Measurements from ENCODE around the gene GALNS.

The GALNS gene

DNA sequence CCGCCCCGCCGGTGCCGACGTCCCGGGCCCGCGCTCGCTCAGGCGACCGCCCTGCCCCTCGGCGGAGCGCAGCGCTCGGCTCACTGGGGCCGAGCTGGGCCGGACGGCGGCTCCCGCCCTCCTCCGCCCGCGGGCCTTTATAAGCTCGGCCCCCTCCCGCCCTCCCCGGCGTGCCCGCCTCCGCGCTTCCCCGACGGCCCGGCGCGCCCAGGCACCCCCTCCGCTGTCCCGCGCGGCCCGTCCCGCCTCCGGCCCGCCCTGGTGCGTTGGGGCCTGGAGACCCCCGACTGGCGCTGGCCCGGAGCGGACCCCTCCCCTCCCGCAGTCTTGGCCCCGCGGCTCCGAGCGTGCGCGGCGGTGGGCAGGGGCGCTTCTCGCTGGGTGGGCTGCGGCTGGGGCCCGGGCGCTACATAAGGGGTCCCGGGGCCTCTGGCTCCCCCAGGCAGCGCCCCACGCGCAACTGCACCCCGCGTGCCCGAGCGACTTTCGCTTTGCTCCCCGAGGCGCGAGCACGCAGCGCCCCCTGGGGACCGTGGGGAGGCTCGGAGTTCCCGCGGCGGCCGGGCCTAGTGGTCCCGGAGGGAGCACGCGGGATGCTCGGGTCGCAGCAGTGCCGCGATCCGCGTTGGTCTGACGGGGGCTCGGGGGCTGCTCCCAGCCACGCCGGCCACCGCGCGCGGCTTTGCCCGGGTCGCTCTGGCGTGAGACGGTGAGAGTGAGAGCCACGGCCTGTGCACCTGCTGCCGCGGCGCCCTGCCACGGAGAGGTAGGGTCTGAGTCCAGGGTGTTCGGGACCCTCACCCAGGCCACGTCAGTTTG is 71.4 kb downstream of the GALNS start, which contains the start of gene PIEZO1:
Gene PIEZO1 (minus strand): TSS at position 115 of the 819 bp plus-strand sequence. CDS start 256 bp downstream, outside the sequence.
- DNase-seq (ENCODE audit: low read depth, low spot score) = no peak
- TF ChIP-seq CTCF (IDR thresholded peaks at IDR 0.05; ENCODE audit: insufficient read depth, low read length, missing control alignments) = peak; percentile 98
- ChIA-PET POLR2A (interaction anchor here (0.5 to 5.2 kb wide), 15 partner anchors 13 to 455 kb away, joined by 3 to 95 read pairs (median 5); partner anchors contain the start of genes APRT and TRAPPC2L), CTCF (interaction anchor here (0.7 to 5.4 kb wide), 11 partner anchors 8 to 214 kb away, joined by 3 to 43 read pairs (median 4); partner anchors contain the start of gene TRAPPC2L)
- peak within 1 kb of the TSS; percentile 75 for H3K4me3 ChIP-seq (ENCODE audit: low read depth, low read length)

DNA sequence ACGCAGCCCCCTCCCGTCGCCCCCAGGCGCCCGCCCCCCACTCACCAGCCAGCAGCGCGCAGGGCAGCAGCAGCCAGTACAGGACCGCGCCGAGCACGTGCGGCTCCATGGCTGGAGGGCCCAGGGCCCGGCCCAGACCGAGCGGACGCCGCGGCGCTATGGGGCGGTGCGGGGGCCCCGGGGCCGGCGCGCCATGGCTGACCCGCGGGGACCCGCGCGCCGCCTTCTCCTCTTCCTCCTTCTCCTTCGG is 72.0 kb downstream of the GALNS start:
- CTCF ChIA-PET = interaction anchor here (0.6 to 5.9 kb wide), 16 partner anchors 12 to 214 kb away, joined by 3 to 76 read pairs (median 3); partner anchors contain the start of gene TRAPPC2L
- no peak for TF ChIP-seq CTCF (IDR thresholded peaks at IDR 0.05; ENCODE audit: insufficient read depth, low read length, missing control alignments)
- H3K4me3 ChIP-seq (ENCODE audit: low read depth, low read length) = peak overlapping the region; percentile 75
- no peak for DNase-seq (ENCODE audit: low read depth, low spot score)
- POLR2A ChIA-PET = interaction anchor here (0.7 to 5.2 kb wide), 16 partner anchors 12 to 73 kb away, joined by 3 to 95 read pairs (median 6); partner anchors contain the start of genes APRT and TRAPPC2L

GRCh38 chr16:88784074-88784855 is 72.5 kb downstream of the GALNS start:
- no peak for DNase-seq (ENCODE audit: low read depth, low spot score)
- H3K4me3 ChIP-seq (ENCODE audit: low read depth, low read length) = peak overlapping the region; percentile 75
- POLR2A ChIA-PET = interaction anchor here (0.7 to 5.2 kb wide), 10 partner anchors 12 to 69 kb away, joined by 3 to 95 read pairs (median 4); partner anchors contain the start of gene APRT
- CTCF ChIA-PET = interaction anchor here (0.5 to 5.9 kb wide), 15 partner anchors 12 to 99 kb away, joined by 3 to 76 read pairs (median 3); no protein-coding TSS in a partner anchor
- TF ChIP-seq CTCF (IDR thresholded peaks at IDR 0.05; ENCODE audit: insufficient read depth, low read length, missing control alignments) = peak; percentile 62

- no peak for DNase-seq (ENCODE audit: low read depth, low spot score)
- CTCF ChIA-PET = interaction anchor here (0.5 to 5.9 kb wide), 12 partner anchors 11 to 98 kb away, joined by 3 to 76 read pairs (median 3); no protein-coding TSS in a partner anchor
- no peak for TF ChIP-seq CTCF (IDR thresholded peaks at IDR 0.05; ENCODE audit: insufficient read depth, low read length, missing control alignments)
- POLR2A ChIA-PET = interaction anchor here (0.7 to 5.2 kb wide), 9 partner anchors 11 to 68 kb away, joined by 3 to 95 read pairs (median 4); partner anchors contain the start of gene APRT
- peak overlapping the region; percentile 75 for H3K4me3 ChIP-seq (ENCODE audit: low read depth, low read length)
These were observed 73.2 kb downstream of the GALNS start for GRCh38 chr16:88783391-88784073.

DNA sequence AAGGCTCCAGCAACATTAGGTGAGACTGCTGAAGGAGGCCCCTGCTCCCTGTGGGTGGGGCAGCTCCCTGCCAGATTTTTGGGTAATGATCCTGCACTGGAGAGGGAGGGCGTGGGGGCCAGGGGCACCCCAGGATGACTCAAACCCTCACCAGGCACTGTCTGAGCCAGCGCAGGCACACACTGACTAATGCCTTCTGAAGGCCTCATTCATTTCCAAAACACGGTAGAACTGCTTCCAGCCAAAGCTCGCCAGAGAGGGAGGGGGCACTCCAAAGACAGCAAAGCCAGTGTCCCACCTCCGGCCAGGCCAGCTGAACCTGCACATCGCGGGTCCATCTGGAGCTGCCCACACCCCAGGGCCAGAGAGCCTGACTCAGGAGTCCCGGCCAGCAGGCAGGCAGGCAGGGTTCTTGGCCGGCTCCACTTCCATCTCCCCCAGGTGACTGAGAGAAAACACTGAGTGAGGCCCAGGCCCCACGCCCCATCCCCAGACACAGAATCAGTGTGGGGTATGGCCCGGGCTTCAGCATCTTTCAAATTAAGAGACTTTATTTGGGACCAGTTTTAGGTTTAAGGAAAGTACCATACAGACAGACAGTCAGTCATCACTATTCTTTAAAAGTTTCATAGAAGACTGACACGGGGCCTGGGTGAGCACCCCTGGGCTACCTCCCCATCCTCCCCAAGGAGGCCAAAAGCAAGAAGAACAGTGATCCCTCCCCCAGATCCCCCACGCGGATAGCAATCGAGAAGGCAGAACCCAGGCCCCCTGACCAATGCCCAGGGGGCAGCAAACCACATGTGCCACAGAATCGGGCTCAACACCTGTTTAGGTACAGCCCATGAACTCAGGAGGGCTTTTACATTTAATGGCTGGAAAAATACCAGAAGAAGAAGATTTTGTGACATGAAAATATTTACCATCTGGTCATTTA is 74.0 kb downstream of the GALNS start:
- CTCF ChIA-PET = interaction anchor here (0.7 to 5.9 kb wide), 11 partner anchors 10 to 75 kb away, joined by 3 to 76 read pairs (median 5); no protein-coding TSS in a partner anchor
- TF ChIP-seq CTCF (IDR thresholded peaks at IDR 0.05; ENCODE audit: insufficient read depth, low read length, missing control alignments) = no peak
- peak overlapping the region; percentile 75 for H3K4me3 ChIP-seq (ENCODE audit: low read depth, low read length)
- POLR2A ChIA-PET = interaction anchor here (1.5 to 5.2 kb wide), 2 partner anchors 10 to 27 kb away, joined by 8 to 95 read pairs; no protein-coding TSS in a partner anchor
- no peak for DNase-seq (ENCODE audit: low read depth, low spot score)
